Keratinocyte (primary cell): ENCODE measurements around the gene OARD1.

Source experiments
- CTCF ChIP-seq, 3 experiments: IDR thresholded peaks in 1 of 3; conservative IDR thresholded peaks in 1 of 3; optimal IDR thresholded peaks in 1 of 3; 2 replicates in 2 of 3; 3 replicates in 1 of 3; pipeline versions ENCODE3 to v1.5.1; 2011; ENCODE audit warnings: low read length in 3 of 3, mild to moderate bottlenecking in 3 of 3, moderate library complexity in 2 of 3, control low read depth in 1 of 3, inconsistent platforms in 1 of 3; ENCODE audit not compliant: insufficient read depth in 2 of 3; ENCODE audit errors: extremely low read depth in 1 of 3
- EZH2 ChIP-seq: IDR thresholded peaks from one replicate; pipeline ENCODE4 v1.6.1; 2012; ENCODE audit warnings: inconsistent platforms, mild to moderate bottlenecking, low read length, moderate library complexity

- no peak for TF ChIP-seq CTCF (optimal IDR thresholded peaks at IDR 0.05 in 1 of 3, IDR thresholded peaks at IDR 0.05 in 1 of 3, conservative IDR thresholded peaks at IDR 0.05 in 1 of 3; ENCODE audit: extremely low read depth in 1 of 3, insufficient read depth in 2 of 3, low read length in 3 of 3)
- TF ChIP-seq EZH2 = no peak
Observed at GRCh38 chr6:41049521-41049920, 22.6 kb downstream of the OARD1 start.
